Large intestine (tissue), 12 donors: ENCODE results near the gene NQO2. TPM values are rescaled to one million over a fixed set of nuclear protein-coding genes. Genes with fewer than 3 reads are reported as not detected.

ENCODE experiments used
- DNase-seq, 2 donors: peaks; one replicate each; pipeline versions ENCODE4 v3.0.0 to v3.0.0-alpha.2; 2013
- H3K27ac ChIP-seq: one replicate; pipeline ENCODE4 v1.5.1; 2013; ENCODE audit warnings: low read length
- H3K27me3 ChIP-seq: 2 replicates; pipeline ENCODE4 v1.6.1; 2013; ENCODE audit warnings: low read length; ENCODE audit not compliant: control insufficient read depth, insufficient read depth
- H3K36me3 ChIP-seq: 2 replicates; pipeline ENCODE4 v1.6.1; 2013; ENCODE audit warnings: low read length; ENCODE audit not compliant: control insufficient read depth, insufficient read depth
- H3K4me1 ChIP-seq: one replicate; pipeline ENCODE4 v1.6.1; 2013; ENCODE audit warnings: low read length; ENCODE audit not compliant: control insufficient read depth, insufficient read depth
- H3K4me3 ChIP-seq: one replicate; pipeline ENCODE4 v1.5.1; 2013; ENCODE audit warnings: low read length
- H3K9me3 ChIP-seq: one replicate; pipeline ENCODE4 v1.6.1; 2013; ENCODE audit warnings: mild to moderate bottlenecking, low read depth, low read length, moderate library complexity; ENCODE audit not compliant: control insufficient read depth
- WGBS: methylation state at CpG from one replicate; pipeline ENCODE4 v1.1.5; 2013; ENCODE audit warnings: low lambda C conversion rate; ENCODE audit not compliant: insufficient coverage; 5-methylcytosine and 5-hydroxymethylcytosine counted together
- long read RNA-seq, 11 donors: transcript quantifications; one replicate each; lab custom pipeline, GENCODE V29; 2026
- polyA plus RNA-seq: library from polyadenylated mRNA; unstranded; fragments of 120-200 nt; gene quantifications from one replicate; pipeline ENCODE4 v1.2.1, GENCODE V29; 2013

The NQO2 gene, protein sequence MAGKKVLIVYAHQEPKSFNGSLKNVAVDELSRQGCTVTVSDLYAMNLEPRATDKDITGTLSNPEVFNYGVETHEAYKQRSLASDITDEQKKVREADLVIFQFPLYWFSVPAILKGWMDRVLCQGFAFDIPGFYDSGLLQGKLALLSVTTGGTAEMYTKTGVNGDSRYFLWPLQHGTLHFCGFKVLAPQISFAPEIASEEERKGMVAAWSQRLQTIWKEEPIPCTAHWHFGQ
- 21.1 TPM for polyA plus RNA-seq
- long read RNA-seq, donor 1, full-length matches to known transcripts: 3 of 3 reads
- long read RNA-seq, donor 1, partial matches to known transcripts: 0 of 3 reads
- long read RNA-seq, donor 1, other reads (novel, unspliced or antisense): 0 of 3 reads
- long read RNA-seq, donor 2, full-length matches to known transcripts: 6 of 6 reads
- long read RNA-seq, donor 2, partial matches to known transcripts: 0 of 6 reads
- long read RNA-seq, donor 2, other reads (novel, unspliced or antisense): 0 of 6 reads
- long read RNA-seq, donor 3, full-length matches to known transcripts: 18 of 30 reads
- long read RNA-seq, donor 3, partial matches to known transcripts: 12 of 30 reads
- long read RNA-seq, donor 3, other reads (novel, unspliced or antisense): 0 of 30 reads
- long read RNA-seq, donor 4: 0 reads
- long read RNA-seq, donor 5: 0 reads
- long read RNA-seq, donor 6, full-length matches to known transcripts: 18 of 23 reads
- long read RNA-seq, donor 6, partial matches to known transcripts: 5 of 23 reads
- long read RNA-seq, donor 6, other reads (novel, unspliced or antisense): 0 of 23 reads
- long read RNA-seq, donor 7, full-length matches to known transcripts: 6 of 6 reads
- long read RNA-seq, donor 7, partial matches to known transcripts: 0 of 6 reads
- long read RNA-seq, donor 7, other reads (novel, unspliced or antisense): 0 of 6 reads
- long read RNA-seq, donor 8, full-length matches to known transcripts: 16 of 33 reads
- long read RNA-seq, donor 8, partial matches to known transcripts: 5 of 33 reads
- long read RNA-seq, donor 8, other reads (novel, unspliced or antisense): 12 of 33 reads
- long read RNA-seq, donor 9, full-length matches to known transcripts: 13 of 19 reads
- long read RNA-seq, donor 9, partial matches to known transcripts: 6 of 19 reads
- long read RNA-seq, donor 9, other reads (novel, unspliced or antisense): 0 of 19 reads
- long read RNA-seq, donor 10, full-length matches to known transcripts: 10 of 15 reads
- long read RNA-seq, donor 10, partial matches to known transcripts: 5 of 15 reads
- long read RNA-seq, donor 10, other reads (novel, unspliced or antisense): 0 of 15 reads
- long read RNA-seq, donor 11: 0 reads

DNA sequence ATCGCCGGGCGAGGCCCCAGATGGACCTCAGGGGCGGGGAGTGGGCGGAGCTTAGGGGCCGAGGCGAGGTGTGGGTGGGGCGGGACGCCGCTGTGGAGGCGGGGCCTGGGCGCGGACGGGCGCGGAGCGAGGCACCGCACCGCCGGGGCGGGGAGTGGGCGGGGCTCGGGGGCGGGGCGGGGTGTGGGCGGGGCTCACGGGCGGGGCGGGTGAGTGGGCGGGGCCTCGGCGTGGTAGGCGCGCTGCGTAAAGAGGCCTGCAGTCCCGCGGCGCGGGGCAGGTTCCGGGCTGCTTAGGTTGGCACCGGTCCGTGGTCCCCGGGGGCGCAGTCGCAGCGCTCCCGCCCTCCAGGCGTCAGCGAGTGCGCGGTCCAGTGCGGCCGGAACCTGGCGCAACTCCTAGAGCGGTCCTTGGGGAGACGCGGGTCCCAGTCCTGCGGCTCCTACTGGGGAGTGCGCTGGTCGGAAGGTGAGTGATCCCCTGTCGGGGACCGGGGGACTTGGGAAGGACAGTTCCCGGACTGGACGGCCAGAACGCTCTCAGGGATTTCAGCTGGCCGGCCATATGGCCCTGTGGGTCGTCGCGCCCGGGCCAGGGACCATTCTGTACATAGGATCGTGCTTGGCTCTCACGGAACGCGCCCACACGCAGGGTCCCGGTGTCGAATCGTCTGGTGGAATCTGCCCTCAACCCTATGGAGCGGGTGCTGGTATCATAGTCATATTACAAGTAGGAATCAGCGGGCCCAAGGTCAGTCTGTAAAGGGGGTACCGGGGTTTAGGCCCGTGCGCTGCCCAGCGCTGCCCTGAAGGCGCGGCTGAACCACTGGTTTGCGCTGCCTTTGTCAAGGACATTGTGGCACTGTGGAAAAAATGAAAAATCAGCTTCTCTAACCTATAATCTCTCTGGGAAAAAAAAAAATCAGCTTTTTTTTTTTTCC lies at the start of gene NQO2:
Gene NQO2, plus strand, starts transcription at position 277 of the 940 bp plus-strand sequence. CDS start 6,659 bp downstream, outside the sequence.
- peaks cover 3% of the 10 kb centered on the region for H3K36me3 ChIP-seq
- peak in 1 of 2 donors; percentile 86 for DNase-seq
- peak within 1 kb of the TSS; percentile 96 for H3K27ac ChIP-seq
- H3K4me3 ChIP-seq: peak within 1 kb of the TSS; percentile 99
- WGBS: no CpG with 5 or more reads among the region's 87 CpGs
- H3K9me3 ChIP-seq: no peaks in the 10 kb centered on the region
- H3K27me3 ChIP-seq: no peaks in the 10 kb centered on the region
- H3K4me1 ChIP-seq: peaks cover 17% of the 10 kb centered on the region

DNA sequence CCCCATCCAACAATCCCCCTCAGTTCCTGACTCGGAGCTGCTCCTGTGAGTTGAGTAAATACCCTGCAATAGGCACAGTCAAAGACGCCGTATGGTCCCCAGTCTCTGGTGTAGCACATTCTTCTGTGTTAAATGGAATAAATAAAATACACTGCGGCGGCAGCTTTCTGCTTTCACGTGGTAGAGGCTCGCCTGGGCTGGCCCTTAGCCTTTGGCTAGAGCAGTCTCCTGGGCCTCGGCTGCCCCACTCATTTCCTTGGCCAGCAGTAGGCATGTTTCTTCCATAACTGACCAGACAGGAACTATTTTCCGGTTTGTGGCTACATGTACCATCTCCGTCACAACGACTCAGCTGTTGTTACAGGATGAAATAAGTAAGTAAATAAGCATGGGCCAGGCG lies 49.0 kb upstream of the NQO2 start:
- DNase-seq: no peak
- Histone ChIP-seq H3K27me3 (no peaks in the 10 kb centered on the region), H3K4me3 (no peak overlapping the region), H3K4me1 (peaks cover 20% of the 10 kb centered on the region), H3K36me3 (peaks cover 70% of the 10 kb centered on the region), H3K27ac (no peak overlapping the region), H3K9me3 (no peaks in the 10 kb centered on the region)
- no CpG with 5 or more reads among the region's 12 CpGs for WGBS

DNA sequence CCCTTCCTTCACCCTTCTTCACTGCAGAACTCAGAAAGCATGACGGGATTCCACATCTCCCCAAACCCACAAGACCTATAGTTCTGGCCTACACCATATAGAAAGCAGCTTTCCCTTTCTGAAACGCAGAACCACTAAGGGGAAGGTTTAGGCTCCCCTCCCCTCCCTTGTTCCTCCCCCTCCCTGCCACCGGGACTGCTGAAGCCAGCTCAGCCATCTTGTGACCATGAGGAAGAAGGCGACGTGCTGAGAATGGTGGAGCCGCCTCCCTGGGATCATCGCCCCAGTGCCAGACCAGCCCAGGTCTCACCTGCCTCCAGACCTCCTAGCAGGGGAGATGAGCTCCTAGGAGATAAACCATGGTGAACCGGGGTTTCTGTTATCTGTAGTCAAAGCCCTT lies 48.0 kb upstream of the NQO2 start:
- peaks cover 75% of the 10 kb centered on the region for H3K36me3 ChIP-seq
- 13% methylated on average over 1 of the region's 8 CpGs for WGBS

DNA sequence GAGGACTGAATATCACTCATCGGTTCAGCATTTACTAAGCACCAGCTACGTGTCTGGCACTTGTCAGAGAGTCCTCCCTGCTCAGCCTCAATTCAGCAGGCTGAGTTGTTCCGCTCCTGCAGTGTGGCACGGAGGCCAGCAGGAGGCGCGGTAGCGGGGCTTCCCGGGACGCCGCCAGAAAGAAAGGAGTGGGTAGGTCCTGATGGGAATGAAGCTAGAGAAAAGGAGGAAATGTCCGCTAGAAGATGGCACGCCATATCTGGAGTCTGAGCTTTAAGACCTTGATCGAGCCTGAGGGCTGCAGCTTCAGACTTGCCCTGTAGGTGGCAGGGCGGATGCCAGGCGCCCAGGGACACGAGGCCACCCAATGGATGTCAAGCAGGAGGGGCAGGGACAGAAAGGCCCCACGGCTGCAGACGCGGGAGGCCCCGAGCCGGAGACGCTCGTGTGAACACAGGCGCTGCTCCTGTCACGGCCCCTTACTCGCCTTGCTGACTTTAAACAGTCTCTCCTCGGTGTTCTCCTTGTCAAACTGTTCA lies 47.1 kb upstream of the NQO2 start:
- Histone ChIP-seq H3K27ac (peak overlapping the region; percentile 34), H3K9me3 (no peaks in the 10 kb centered on the region), H3K4me3 (no peak overlapping the region), H3K27me3 (no peaks in the 10 kb centered on the region), H3K4me1 (peaks cover 24% of the 10 kb centered on the region), H3K36me3 (peaks cover 75% of the 10 kb centered on the region)
- DNase-seq: peak; percentile 92 to 94
- 0% methylated on average over 1 of the region's 27 CpGs for WGBS

More for the DNA sequence above, 48.0 kb upstream of the NQO2 start:
- no peak for DNase-seq
- no peaks in the 10 kb centered on the region for H3K9me3 ChIP-seq
- H3K27ac ChIP-seq: peak overlapping the region; percentile 34
- H3K4me3 ChIP-seq: no peak overlapping the region
- no peaks in the 10 kb centered on the region for H3K27me3 ChIP-seq
- H3K4me1 ChIP-seq: peaks cover 20% of the 10 kb centered on the region

DNA sequence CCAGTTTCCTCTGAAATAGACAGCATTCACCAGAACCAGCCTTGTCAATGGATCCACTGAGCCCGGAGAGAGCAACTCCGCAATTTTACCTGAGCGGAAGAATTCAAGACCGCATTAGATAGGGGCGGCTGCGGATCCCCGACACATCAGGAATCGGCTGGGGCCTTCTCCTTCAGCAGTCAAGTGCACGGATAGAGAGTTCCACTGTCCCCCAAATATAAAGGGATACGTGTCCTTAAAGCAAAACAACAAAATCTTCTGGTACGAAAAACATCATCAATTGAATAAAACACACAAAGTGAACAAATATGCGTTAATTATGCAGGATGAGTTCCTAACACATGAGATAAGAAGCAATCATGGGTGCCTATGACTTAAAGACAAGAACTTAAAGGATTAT lies 46.6 kb upstream of the NQO2 start:
- no peaks in the 10 kb centered on the region for H3K9me3 ChIP-seq
- DNase-seq: no peak
- no peak overlapping the region for H3K4me3 ChIP-seq
- H3K27ac ChIP-seq: peak overlapping the region; percentile 34
- peaks cover 29% of the 10 kb centered on the region for H3K4me1 ChIP-seq
- no peaks in the 10 kb centered on the region for H3K27me3 ChIP-seq
- 100% methylated on average over 2 of the region's 12 CpGs for WGBS
- H3K36me3 ChIP-seq: peaks cover 71% of the 10 kb centered on the region

DNA sequence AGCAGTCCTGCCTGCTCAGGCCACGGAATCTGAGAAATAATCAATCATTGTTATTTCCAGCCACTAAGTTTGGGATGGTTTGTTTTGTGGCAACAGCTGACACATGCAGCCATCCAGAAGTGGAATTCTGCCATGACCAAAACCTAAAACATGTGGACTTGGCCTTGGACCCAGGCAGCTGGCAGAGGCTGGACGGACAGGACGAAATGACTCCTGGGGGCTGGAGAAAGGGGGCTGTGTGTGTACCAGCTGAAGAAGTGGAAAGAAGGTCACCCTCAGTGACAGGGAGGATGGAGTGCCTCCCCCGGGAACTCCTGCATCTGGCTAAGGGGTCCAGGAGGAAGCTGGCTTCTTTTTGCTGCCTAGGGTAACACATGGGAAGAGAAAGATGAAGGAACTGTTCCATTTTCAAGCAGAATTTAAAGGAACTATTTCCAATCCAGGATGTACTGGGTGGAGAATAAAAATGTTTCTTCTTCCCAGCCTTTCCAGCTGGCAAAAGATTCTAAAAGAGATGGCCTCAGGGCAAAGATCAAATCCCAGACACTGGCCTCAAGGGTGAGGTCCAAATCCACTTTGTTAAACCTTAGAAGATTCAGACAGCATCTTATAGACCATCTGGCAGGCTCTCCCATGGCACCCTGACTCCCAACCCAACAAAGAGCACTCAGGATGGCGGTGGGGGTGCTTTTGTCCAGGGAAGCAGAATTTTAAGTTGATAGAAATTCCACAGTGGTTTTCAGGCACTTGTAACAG lies 42.6 kb upstream of the NQO2 start:
- Histone ChIP-seq H3K9me3 (no peaks in the 10 kb centered on the region), H3K27me3 (no peaks in the 10 kb centered on the region), H3K4me3 (no peak overlapping the region), H3K36me3 (peaks cover 54% of the 10 kb centered on the region), H3K27ac (peak overlapping the region; percentile 54), H3K4me1 (peaks cover 48% of the 10 kb centered on the region)
- peak in 1 of 2 donors; percentile 59 for DNase-seq
- WGBS: 83% methylated on average over 1 of the region's 5 CpGs

DNA sequence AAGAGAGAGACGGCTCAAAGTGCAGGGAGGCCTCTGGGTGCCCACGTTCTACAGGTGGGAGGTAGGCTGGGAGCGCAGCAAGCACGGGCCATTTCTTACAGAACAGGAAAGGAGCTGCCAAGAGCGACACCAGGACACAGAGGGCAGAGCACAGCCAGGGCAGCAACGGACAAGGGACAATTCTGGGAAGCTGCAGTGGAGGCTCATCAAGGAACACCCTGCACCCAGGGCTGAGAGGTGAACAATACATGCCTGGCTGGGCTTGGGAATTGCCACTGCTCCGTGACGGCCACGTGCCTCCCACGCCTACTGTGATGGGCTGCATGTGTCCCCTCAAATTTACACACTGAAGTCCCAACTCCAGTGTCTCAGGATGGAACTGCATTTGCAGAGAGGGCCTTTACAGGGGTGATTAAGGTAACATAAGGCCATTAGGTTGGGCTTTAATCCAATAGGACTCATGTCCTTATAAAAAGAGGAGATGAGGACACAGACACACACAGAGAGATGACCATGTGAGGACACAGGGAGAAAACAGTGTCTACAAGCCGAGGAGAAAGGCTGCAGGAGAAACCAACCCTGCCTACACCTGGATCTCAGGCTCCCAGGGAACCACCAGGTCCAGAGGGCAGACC lies 41.9 kb upstream of the NQO2 start:
- Histone ChIP-seq H3K4me3 (no peak overlapping the region), H3K36me3 (peaks cover 51% of the 10 kb centered on the region), H3K4me1 (peaks cover 47% of the 10 kb centered on the region), H3K27ac (peak overlapping the region; percentile 54), H3K9me3 (no peaks in the 10 kb centered on the region), H3K27me3 (no peaks in the 10 kb centered on the region)
- WGBS: no CpG with 5 or more reads among the region's 11 CpGs
- no peak for DNase-seq

DNA sequence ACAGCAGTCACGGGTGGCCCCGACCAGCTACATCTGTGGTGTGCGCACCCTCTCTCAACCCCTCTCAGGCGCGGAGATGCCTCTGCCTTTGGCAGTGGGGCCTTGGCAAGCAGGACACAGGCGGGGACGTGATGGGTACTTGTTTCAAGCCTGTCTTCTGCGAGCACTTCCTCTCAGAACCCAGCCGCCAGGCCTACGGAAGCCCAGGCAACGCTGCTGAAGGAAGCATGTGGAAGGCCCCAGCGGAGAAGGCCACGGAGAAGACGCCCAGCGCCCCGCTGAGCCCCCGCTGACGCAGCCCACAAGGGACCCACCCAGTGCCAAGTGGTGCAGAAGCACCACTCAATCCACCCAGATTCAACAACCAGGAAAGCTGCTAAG lies 41.4 kb upstream of the NQO2 start:
- Histone ChIP-seq H3K4me3 (no peak overlapping the region), H3K27me3 (no peaks in the 10 kb centered on the region), H3K27ac (peak overlapping the region; percentile 54), H3K36me3 (peaks cover 46% of the 10 kb centered on the region), H3K4me1 (peaks cover 47% of the 10 kb centered on the region), H3K9me3 (no peaks in the 10 kb centered on the region)
- no CpG with 5 or more reads among the region's 18 CpGs for WGBS
- DNase-seq: no peak
